ENCODE measurements around the gene PRKN.

The PRKN gene

GRCh38 chr6:162055365-162055764, 672.2 kb downstream of the PRKN start:
- DNase-seq (ENCODE audit: low read depth) = no peak

- DNase-seq (ENCODE audit: low read depth) = no peak
Observed at GRCh38 chr6:162053084-162053483, 674.5 kb downstream of the PRKN start.

DNA sequence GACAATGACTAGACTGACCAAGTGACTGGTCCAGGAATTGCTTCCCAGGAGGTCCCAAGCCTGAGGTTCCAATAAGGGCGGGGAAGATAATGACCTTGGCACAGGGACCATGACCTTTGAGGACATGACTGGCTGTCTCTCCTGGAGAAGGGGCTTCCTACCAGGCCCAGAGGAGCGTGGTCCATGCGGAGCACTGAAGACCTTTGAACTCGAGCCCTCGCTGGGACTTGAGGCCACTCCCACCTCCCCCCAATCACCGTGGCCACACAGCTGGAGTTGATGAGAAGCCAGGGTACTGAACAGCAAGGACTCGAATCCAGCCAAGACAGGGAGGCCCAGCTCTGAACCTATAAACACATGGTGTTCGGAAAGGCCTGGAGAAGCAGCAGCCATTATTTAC, 677.0 kb downstream of the PRKN start:
- DNase-seq (ENCODE audit: low read depth) = no peak

DNA sequence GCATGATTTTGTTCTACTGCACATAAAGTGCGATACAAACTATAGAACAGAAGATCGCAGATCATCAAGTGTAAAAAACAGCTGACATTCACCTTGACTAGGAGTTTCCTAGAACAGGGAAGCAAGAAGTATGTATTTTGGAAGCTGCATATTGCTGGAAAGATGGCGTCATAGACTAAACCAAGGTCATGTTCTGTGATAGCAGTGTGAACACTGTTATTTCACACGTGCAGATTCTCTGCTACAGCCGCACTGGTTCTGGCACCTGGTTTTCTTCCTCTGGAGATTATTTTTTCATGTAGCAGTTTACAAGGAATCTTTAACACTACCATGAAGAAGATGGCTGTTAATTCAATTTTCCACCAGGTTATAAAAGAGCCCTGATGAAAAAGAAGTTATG, 681.2 kb downstream of the PRKN start:
- no peak for DNase-seq (ENCODE audit: low read depth)

DNA sequence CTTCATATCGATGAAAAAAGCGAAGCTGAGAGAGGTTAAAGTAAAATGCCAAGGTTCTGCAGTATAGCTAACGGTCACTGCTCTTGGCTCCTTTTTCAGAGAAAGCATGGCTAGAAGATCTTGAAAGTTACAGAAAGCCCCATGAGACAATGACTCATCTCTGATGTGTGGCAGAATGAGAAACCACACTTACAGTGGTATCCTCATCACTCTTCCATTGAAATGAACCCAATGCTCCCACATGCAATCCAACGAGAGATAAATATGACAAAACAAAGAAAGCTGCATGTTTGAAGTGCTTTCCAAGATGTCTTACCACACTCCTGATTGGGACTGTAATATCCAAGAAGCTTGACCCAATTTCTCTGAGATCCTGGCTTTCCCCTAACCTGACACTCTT, 694.9 kb downstream of the PRKN start:
- DNase-seq (ENCODE audit: low read depth) = no peak

- DNase-seq (ENCODE audit: low read depth) = no peak
Observed at GRCh38 chr6:162029873-162030576, 697.5 kb downstream of the PRKN start.

GRCh38 chr6:162026843-162027242, 700.7 kb downstream of the PRKN start:
- DNase-seq (ENCODE audit: low read depth) = no peak

GRCh38 chr6:162026031-162026430, 701.5 kb downstream of the PRKN start:
- DNase-seq (ENCODE audit: low read depth) = no peak

DNA sequence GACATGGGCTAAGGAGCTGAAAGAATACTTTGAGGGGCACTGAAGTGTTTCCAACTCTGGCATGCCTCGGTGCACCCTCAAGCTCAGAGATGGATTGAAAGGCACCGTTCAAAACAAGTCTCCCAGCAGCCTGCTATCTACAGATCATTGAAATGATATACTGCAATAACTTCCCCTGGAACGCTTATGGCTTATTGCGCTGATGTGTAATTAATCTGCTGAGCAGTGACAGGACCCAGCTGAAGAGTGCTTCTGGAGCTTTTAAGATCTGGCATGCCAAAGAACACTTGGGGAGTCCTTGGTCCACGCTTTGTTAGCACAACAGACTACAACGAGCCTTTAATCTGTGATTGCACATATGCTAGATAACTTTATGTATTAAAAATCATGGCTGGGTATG, 708.2 kb downstream of the PRKN start:
- DNase-seq (ENCODE audit: low read depth) = no peak

GRCh38 chr6:162017536-162017935, 710.0 kb downstream of the PRKN start:
- DNase-seq (ENCODE audit: low read depth) = no peak

GRCh38 chr6:162014069-162014811, 713.3 kb downstream of the PRKN start:
- no peak for DNase-seq (ENCODE audit: low read depth)

DNA sequence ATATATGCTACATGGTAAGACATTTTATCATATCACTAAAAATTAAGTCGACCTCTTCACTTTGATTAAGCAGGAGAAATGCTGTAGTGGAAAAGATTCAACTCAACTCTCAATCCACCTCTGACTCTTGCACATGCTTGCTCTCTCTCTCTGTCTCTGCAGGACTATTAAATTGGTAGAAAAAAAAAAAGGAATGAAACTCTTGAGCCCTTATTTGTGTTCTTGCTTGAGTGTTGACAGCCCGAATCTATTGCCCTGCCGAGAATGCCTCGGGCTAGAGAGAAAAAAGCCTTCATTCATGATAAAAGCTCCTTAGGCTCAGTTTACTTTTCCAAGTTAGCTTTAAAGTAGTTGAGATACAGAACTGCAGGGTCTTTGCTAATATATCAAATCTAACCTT, 722.2 kb downstream of the PRKN start:
- no peak for DNase-seq (ENCODE audit: low read depth)

GRCh38 chr6:161996783-161997182, 730.8 kb downstream of the PRKN start:
- no peak for DNase-seq (ENCODE audit: low read depth)

DNA sequence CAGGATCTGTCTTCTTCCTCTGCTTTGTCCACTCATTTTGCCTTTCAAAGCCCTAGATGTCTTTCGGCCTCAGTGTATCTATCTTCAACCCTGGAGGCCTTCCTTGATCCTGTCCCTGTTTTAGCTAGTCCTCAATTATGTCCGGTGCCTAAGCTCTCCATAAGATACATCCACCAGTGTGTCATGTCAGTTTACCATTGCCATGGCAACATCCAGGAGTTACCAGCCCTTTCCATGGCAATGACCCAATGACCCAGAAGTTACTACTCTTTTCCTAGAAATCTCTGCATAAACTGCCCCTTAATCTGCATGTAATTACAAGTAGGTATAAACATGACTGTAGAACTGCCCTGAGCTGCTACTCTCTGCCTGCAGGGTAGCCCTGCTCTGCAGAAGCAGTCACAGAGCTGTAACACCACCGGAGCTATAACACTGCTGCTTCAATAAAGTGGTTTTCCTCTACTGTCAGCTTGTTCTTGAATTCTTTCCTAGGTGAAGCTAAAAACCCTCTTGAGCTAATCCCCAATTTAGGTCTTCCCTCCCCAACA, 741.6 kb downstream of the PRKN start:
- DNase-seq (ENCODE audit: low read depth) = no peak

DNA sequence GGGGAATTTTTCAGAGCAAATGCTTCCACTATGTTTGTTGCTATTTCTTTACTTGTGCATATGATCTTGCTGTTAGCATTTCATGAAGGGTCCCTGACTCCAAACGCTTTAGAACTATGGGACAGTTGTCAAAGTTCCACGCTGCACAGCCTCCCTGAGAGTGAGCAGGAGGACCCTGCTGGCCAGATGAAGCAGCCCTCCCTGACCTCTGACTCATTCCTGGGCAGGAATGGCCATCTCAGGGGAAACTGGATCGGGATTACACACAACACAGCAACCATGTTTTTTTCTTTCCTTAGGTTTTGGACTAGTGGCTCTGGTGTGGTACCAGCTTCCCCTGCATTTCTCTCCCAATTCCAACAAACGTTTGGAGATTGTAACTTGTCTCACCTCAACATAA, 742.9 kb downstream of the PRKN start:
- no peak for DNase-seq (ENCODE audit: low read depth)

- DNase-seq (ENCODE audit: low read depth) = no peak
Observed at GRCh38 chr6:161976553-161976952, 751.0 kb downstream of the PRKN start.

GRCh38 chr6:161973064-161973463, 754.5 kb downstream of the PRKN start:
- DNase-seq (ENCODE audit: low read depth) = no peak

- no peak for DNase-seq (ENCODE audit: low read depth)
Observed at GRCh38 chr6:161971043-161971442, 756.5 kb downstream of the PRKN start.

- no peak for DNase-seq (ENCODE audit: low read depth)
Observed at GRCh38 chr6:161963634-161964234, 763.8 kb downstream of the PRKN start.

GRCh38 chr6:161963181-161963580, 764.4 kb downstream of the PRKN start:
- no peak for DNase-seq (ENCODE audit: low read depth)

DNA sequence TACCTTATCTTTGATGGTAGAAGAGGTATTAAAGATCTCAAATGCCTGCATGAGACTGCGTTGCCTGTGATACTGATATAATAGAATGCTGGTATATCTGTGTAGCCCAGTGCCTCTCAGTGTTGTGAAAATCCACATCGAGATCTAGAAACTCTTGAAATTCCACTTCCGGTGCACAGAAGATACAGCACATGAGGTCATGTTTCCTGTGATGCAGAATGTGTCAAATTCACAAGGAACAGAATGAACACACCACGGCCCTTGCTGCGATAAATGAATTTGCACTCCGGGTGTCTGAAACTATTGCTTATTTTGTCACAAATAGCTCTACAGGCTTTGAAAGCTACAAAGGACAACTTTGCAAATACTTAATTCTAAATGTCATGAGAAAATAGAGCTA, 765.8 kb downstream of the PRKN start:
- DNase-seq (ENCODE audit: low read depth) = no peak

DNA sequence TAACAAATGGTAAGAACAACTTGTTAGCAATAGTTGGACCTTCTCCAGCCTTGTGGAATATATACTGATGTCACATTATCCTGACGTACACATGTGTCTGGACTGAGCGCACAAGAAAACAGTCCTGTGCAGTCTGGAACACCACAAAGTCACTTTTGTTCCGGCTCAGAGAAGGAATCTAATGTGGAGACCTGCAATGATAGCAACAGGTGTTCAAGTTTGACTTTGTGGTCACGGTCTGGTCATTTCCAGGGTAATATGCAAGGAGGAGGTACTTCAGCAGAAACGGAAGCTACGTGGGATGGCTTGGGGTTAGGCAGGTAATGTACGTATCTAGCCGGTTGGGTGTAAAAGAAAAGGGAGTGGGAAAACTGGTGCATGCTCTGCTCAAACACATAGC, 766.5 kb downstream of the PRKN start:
- DNase-seq (ENCODE audit: low read depth) = no peak

DNA sequence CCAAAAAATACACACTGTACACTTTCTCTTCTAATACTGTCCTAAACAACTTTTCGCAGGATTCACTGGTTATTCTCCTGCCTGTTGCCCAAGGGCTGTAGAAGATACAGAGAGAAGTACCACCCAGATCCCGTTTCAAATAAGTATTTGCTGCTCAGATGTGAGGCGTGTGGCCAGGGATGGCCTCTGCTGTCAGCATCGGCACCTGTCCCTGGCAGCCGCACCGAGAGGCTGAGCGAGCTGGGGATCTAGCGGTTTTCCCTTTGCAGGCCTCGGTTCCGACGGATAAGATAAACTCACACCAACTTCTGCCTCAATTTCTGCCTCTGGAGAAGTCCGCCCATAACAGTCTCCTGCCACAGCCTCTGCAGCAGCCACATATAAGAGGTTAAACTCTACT, 768.5 kb downstream of the PRKN start:
- DNase-seq (ENCODE audit: low read depth) = no peak
